ENCODE results near the gene PKD1L1.

DNA sequence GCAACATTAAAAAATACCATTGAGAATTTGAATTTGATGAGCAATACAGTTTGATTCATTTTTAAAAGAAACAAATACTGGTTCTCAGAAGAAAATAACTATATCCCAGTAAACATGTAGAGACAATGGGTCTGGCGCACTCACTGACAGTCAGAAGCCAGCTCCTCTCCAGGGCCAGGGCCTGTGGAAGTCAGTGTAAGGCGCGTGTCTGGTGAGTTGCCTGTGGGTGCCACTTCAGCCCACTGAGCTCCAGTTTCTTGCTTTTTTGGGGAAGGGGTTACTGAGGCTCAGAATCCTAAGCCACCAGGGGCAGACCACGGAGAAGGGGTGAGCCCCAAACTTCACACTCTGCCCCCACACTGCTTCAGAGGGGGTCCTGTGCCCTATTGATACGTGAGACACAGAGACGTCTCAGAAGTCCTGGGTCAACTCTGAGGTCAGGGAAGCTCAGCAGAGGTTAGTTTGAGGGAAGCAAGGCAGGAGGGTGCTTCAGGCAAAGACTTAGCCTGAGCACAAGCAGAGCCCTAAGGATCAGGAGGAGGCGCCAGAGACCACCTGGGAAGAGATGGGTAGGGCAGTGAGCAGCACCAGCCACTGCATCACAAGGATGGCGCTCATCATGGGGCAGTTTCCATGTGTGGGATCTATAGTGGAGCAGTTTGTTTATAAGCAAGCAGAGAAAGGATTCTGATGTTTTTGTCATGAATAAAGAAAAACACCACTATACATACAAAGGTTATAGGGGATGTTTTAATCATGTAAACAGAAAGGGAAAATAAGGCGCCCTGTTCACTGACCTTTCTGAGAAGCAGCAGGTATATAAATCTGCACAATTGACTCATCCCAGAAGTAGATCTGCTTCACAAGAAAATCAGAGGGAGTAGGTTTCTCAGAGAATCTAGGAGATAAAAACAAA lies 95.7 kb downstream of the PKD1L1 start:
- TF ChIP-seq, protein P1, sequence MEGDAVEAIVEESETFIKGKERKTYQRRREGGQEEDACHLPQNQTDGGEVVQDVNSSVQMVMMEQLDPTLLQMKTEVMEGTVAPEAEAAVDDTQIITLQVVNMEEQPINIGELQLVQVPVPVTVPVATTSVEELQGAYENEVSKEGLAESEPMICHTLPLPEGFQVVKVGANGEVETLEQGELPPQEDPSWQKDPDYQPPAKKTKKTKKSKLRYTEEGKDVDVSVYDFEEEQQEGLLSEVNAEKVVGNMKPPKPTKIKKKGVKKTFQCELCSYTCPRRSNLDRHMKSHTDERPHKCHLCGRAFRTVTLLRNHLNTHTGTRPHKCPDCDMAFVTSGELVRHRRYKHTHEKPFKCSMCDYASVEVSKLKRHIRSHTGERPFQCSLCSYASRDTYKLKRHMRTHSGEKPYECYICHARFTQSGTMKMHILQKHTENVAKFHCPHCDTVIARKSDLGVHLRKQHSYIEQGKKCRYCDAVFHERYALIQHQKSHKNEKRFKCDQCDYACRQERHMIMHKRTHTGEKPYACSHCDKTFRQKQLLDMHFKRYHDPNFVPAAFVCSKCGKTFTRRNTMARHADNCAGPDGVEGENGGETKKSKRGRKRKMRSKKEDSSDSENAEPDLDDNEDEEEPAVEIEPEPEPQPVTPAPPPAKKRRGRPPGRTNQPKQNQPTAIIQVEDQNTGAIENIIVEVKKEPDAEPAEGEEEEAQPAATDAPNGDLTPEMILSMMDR (tag by site-specific recombination; IDR thresholded peaks at IDR 0.05), result no peak
- TF ChIP-seq ZNF423 (tag by site-specific recombination; IDR thresholded peaks at IDR 0.05), result no peak

All from HEK293 (cell line).